HEK293 (cell line): ENCODE data around the gene APC2.
"Not testable (repeated sequence)": the region's sequence is repeated elsewhere in the genome, so short reads cannot be mapped to it uniquely, and the experiment has no call there.

ENCODE experiments used
- KLF10 ChIP-seq: fragments of 450-650 bp; IDR thresholded peaks from 2 replicates; pipeline ENCODE4 v1.5.1; 2018; ENCODE audit warnings: missing biosample characterization, mild to moderate bottlenecking, missing genetic modification characterization
- KLF7 ChIP-seq: fragments of 450-650 bp; formaldehyde crosslinking; IDR thresholded peaks from 2 replicates; pipeline ENCODE4 v1.5.1; 2016; ENCODE audit warnings: missing biosample characterization, missing genetic modification characterization, borderline replicate concordance
- TRIM28 ChIP-seq: IDR thresholded peaks from 2 replicates; pipeline ENCODE4 v1.6.1; 2011; ENCODE audit warnings: low read length, control low read depth, borderline replicate concordance
- ZBTB1 ChIP-seq: fragments of 450-650 bp; formaldehyde crosslinking; IDR thresholded peaks from 2 replicates; pipeline ENCODE4 v1.5.1; 2016; ENCODE audit warnings: missing biosample characterization, missing genetic modification characterization
- ZFP37 ChIP-seq: fragments of 450-650 bp; formaldehyde crosslinking; IDR thresholded peaks from 2 replicates; pipeline ENCODE4 v1.5.1; 2016; ENCODE audit warnings: missing biosample characterization, missing genetic modification characterization
- ZFP41 ChIP-seq: fragments of 450-650 bp; formaldehyde crosslinking; IDR thresholded peaks from 2 replicates; pipeline ENCODE4 v1.5.1; 2016; ENCODE audit warnings: missing biosample characterization, missing genetic modification characterization, borderline replicate concordance
- ZNF184 ChIP-seq: fragments of 450-650 bp; IDR thresholded peaks from 2 replicates; pipeline ENCODE4 v1.5.1; 2018; ENCODE audit warnings: missing biosample characterization, mild to moderate bottlenecking, missing genetic modification characterization
- ZNF26 ChIP-seq: fragments of 450-650 bp; formaldehyde crosslinking; IDR thresholded peaks from 2 replicates; pipeline ENCODE4 v1.5.1; 2016; ENCODE audit warnings: missing biosample characterization, missing genetic modification characterization
- ZNF48 ChIP-seq: fragments of 450-650 bp; formaldehyde crosslinking; IDR thresholded peaks from 2 replicates; pipeline ENCODE4 v1.5.1; 2016; ENCODE audit warnings: missing biosample characterization, missing genetic modification characterization
- ZNF792 ChIP-seq: fragments of 450-650 bp; formaldehyde crosslinking; IDR thresholded peaks from 2 replicates; pipeline ENCODE4 v1.5.1; 2016; ENCODE audit warnings: missing biosample characterization, missing genetic modification characterization
- TF ChIP-seq, protein P1 (sequence below): fragments of 450-650 bp; formaldehyde crosslinking; IDR thresholded peaks from 2 replicates; pipeline ENCODE4 v1.5.1; 2016; ENCODE audit warnings: missing biosample characterization, missing genetic modification characterization
- TF ChIP-seq, protein P2 (sequence below): fragments of 450-650 bp; formaldehyde crosslinking; IDR thresholded peaks from 2 replicates; pipeline ENCODE4 v1.5.1; 2016; ENCODE audit warnings: missing biosample characterization, missing genetic modification characterization

DNA sequence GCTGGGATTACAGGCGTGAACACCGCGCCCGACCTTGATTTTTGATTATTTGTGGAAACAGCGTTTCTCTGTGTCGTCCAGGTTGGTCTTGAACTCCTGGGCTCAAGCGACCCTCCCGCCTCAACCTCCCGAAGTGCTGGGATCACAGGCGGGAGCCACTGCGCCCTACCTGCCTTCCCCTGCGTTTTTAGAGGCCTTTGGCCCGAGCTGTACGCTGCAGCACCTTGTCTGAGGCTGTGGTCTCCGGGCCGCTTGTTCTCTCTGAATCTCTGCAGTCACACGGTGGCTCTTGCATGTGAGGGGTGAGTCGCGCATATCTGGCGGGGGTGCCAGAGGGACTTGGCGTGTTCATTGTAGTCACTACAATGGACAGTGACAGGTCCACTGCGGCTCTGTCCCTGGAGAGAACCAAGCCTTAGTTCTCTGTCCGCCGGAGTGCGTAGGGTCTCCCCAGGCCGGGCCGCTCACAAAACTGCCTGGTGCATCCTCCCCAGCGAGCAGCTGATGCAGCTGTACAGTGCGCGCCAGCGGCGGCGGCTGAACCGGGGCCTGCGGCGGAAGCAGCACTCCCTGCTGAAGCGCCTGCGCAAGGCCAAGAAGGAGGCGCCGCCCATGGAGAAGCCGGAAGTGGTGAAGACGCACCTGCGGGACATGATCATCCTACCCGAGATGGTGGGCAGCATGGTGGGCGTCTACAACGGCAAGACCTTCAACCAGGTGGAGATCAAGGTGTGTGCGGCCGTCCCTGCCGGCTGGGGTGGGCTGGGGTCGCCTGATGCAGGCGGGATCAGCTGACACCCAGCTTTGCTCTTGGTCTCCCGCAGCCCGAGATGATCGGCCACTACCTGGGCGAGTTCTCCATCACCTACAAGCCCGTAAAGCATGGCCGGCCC, 10.2 kb upstream of the APC2 start:
- TF ChIP-seq ZNF184 (tag by site-specific recombination); ZNF792 (tag by site-specific recombination); KLF7 (tag by site-specific recombination); KLF10; TRIM28; ZNF26 (tag by site-specific recombination); ZFP41 (tag by site-specific recombination); ZFP37 (tag by site-specific recombination); ZNF48 (tag by site-specific recombination); ZBTB1 (tag by site-specific recombination): not testable (repeated sequence)
- TF ChIP-seq, protein P1, sequence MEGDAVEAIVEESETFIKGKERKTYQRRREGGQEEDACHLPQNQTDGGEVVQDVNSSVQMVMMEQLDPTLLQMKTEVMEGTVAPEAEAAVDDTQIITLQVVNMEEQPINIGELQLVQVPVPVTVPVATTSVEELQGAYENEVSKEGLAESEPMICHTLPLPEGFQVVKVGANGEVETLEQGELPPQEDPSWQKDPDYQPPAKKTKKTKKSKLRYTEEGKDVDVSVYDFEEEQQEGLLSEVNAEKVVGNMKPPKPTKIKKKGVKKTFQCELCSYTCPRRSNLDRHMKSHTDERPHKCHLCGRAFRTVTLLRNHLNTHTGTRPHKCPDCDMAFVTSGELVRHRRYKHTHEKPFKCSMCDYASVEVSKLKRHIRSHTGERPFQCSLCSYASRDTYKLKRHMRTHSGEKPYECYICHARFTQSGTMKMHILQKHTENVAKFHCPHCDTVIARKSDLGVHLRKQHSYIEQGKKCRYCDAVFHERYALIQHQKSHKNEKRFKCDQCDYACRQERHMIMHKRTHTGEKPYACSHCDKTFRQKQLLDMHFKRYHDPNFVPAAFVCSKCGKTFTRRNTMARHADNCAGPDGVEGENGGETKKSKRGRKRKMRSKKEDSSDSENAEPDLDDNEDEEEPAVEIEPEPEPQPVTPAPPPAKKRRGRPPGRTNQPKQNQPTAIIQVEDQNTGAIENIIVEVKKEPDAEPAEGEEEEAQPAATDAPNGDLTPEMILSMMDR (tag by site-specific recombination) = not testable (repeated sequence)
- TF ChIP-seq, protein P2, sequence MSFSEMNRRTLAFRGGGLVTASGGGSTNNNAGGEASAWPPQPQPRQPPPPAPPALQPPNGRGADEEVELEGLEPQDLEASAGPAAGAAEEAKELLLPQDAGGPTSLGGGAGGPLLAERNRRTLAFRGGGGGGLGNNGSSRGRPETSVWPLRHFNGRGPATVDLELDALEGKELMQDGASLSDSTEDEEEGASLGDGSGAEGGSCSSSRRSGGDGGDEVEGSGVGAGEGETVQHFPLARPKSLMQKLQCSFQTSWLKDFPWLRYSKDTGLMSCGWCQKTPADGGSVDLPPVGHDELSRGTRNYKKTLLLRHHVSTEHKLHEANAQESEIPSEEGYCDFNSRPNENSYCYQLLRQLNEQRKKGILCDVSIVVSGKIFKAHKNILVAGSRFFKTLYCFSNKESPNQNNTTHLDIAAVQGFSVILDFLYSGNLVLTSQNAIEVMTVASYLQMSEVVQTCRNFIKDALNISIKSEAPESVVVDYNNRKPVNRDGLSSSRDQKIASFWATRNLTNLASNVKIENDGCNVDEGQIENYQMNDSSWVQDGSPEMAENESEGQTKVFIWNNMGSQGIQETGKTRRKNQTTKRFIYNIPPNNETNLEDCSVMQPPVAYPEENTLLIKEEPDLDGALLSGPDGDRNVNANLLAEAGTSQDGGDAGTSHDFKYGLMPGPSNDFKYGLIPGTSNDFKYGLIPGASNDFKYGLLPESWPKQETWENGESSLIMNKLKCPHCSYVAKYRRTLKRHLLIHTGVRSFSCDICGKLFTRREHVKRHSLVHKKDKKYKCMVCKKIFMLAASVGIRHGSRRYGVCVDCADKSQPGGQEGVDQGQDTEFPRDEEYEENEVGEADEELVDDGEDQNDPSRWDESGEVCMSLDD (tag by site-specific recombination) = 0 out of 2 replicates have a peak, but pooled peaks have one; percentile 13
